H1 (cell line): ENCODE measurements around the gene RNASE13. TPM values are rescaled to one million over a fixed set of nuclear protein-coding genes. Genes with fewer than 3 reads are reported as not detected.

Experiments used
- EZH2 ChIP-seq: fragments of 200-600 bp; sonication (generic); IDR thresholded peaks from 2 replicates; pipeline ENCODE4 v1.7.1; 2012; ENCODE audit warnings: low read depth, mild to moderate bottlenecking, moderate library complexity, low read length, inconsistent platforms; ENCODE audit not compliant: severe bottlenecking
- SAP30 ChIP-seq: fragments of 300-600 bp; sonication (generic); IDR thresholded peaks from 2 replicates; pipeline ENCODE4 v1.7.1; 2012; ENCODE audit warnings: low read length, moderate library complexity, mild to moderate bottlenecking, inconsistent platforms; ENCODE audit not compliant: insufficient read depth, insufficient replicate concordance
- SIN3A ChIP-seq, 2 experiments: IDR thresholded peaks in 1 of 2; conservative IDR thresholded peaks in 1 of 2; 2 replicates each; pipeline ENCODE4 v1.6.1; 2011 to 2012; ENCODE audit warnings: low read length in 2 of 2, improper control_type of control experiment in 1 of 2, low read depth in 1 of 2, mild to moderate bottlenecking in 1 of 2
- SIX5 ChIP-seq: IDR thresholded peaks from 2 replicates; pipeline ENCODE4 v1.6.1; 2011; ENCODE audit warnings: mild to moderate bottlenecking, low read depth, low read length
- TEAD4 ChIP-seq: IDR thresholded peaks from 2 replicates; pipeline ENCODE4 v1.6.1; 2012; ENCODE audit warnings: low read depth, low read length, inconsistent platforms, mixed read lengths
- polyA plus RNA-seq, 7 experiments: library from polyadenylated mRNA; depleted of rRNA in 3 of 7; stranded (reverse) in 5 of 7; unstranded in 2 of 7; fragments of >200 nt in 5 of 7; fragments of 200-250 nt in 2 of 7; gene quantifications; 1 replicate in 5 of 7; 2 replicates in 1 of 7; 4 replicates in 1 of 7; pipeline versions ENCODE4 v1.2.1 to v1.2.3, GENCODE V29; 2011 to 2013; ENCODE audit warnings: missing spikeins in 2 of 7, mixed read lengths in 2 of 7
- total RNA-seq: library from RNA; stranded (reverse); fragmentation: NEBNext Ultra II Directional; extraction: Animal tissue kit (Norgen Biotek cat#: 25700); gene quantifications from 2 replicates; pipeline ENCODE4 v1.2.1, GENCODE V29; 2021
- TF ChIP-seq, protein P1 (sequence below): fragments of 300-600 bp; sonication (generic); IDR thresholded peaks from 2 replicates; pipeline ENCODE4 v1.7.1; 2012; ENCODE audit warnings: low read length, moderate library complexity, mild to moderate bottlenecking, inconsistent platforms; ENCODE audit not compliant: insufficient replicate concordance
- TF ChIP-seq, protein P2 (sequence below): IDR thresholded peaks from 2 replicates; pipeline ENCODE4 v1.6.1; 2012; ENCODE audit warnings: inconsistent platforms

Gene RNASE13
- total and polyA plus RNA-seq, 2 of the 8 experiments (the other 6 are each of a cell fraction or from before 2014, with no cell fraction given): not detected

DNA sequence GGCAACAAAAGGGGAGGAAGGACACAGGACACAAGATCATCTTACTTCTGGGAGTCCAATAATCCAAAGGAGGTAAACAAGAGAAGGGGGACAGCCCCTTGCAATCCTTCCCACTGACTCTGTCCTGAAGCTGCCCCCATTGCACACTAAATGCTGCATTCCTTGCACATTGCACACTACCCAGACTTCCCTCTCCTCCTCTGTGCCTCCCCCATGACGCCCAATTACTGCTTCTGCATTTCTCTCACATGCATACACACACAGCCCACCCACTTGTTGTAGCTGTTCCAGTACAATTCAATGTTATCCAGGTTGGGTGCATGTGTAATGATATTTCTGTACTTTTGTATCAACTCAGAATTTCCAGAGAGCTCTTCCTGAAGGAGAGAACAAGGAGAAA, 15.2 kb downstream of the RNASE13 start (continued):
- TF ChIP-seq, protein P1, sequence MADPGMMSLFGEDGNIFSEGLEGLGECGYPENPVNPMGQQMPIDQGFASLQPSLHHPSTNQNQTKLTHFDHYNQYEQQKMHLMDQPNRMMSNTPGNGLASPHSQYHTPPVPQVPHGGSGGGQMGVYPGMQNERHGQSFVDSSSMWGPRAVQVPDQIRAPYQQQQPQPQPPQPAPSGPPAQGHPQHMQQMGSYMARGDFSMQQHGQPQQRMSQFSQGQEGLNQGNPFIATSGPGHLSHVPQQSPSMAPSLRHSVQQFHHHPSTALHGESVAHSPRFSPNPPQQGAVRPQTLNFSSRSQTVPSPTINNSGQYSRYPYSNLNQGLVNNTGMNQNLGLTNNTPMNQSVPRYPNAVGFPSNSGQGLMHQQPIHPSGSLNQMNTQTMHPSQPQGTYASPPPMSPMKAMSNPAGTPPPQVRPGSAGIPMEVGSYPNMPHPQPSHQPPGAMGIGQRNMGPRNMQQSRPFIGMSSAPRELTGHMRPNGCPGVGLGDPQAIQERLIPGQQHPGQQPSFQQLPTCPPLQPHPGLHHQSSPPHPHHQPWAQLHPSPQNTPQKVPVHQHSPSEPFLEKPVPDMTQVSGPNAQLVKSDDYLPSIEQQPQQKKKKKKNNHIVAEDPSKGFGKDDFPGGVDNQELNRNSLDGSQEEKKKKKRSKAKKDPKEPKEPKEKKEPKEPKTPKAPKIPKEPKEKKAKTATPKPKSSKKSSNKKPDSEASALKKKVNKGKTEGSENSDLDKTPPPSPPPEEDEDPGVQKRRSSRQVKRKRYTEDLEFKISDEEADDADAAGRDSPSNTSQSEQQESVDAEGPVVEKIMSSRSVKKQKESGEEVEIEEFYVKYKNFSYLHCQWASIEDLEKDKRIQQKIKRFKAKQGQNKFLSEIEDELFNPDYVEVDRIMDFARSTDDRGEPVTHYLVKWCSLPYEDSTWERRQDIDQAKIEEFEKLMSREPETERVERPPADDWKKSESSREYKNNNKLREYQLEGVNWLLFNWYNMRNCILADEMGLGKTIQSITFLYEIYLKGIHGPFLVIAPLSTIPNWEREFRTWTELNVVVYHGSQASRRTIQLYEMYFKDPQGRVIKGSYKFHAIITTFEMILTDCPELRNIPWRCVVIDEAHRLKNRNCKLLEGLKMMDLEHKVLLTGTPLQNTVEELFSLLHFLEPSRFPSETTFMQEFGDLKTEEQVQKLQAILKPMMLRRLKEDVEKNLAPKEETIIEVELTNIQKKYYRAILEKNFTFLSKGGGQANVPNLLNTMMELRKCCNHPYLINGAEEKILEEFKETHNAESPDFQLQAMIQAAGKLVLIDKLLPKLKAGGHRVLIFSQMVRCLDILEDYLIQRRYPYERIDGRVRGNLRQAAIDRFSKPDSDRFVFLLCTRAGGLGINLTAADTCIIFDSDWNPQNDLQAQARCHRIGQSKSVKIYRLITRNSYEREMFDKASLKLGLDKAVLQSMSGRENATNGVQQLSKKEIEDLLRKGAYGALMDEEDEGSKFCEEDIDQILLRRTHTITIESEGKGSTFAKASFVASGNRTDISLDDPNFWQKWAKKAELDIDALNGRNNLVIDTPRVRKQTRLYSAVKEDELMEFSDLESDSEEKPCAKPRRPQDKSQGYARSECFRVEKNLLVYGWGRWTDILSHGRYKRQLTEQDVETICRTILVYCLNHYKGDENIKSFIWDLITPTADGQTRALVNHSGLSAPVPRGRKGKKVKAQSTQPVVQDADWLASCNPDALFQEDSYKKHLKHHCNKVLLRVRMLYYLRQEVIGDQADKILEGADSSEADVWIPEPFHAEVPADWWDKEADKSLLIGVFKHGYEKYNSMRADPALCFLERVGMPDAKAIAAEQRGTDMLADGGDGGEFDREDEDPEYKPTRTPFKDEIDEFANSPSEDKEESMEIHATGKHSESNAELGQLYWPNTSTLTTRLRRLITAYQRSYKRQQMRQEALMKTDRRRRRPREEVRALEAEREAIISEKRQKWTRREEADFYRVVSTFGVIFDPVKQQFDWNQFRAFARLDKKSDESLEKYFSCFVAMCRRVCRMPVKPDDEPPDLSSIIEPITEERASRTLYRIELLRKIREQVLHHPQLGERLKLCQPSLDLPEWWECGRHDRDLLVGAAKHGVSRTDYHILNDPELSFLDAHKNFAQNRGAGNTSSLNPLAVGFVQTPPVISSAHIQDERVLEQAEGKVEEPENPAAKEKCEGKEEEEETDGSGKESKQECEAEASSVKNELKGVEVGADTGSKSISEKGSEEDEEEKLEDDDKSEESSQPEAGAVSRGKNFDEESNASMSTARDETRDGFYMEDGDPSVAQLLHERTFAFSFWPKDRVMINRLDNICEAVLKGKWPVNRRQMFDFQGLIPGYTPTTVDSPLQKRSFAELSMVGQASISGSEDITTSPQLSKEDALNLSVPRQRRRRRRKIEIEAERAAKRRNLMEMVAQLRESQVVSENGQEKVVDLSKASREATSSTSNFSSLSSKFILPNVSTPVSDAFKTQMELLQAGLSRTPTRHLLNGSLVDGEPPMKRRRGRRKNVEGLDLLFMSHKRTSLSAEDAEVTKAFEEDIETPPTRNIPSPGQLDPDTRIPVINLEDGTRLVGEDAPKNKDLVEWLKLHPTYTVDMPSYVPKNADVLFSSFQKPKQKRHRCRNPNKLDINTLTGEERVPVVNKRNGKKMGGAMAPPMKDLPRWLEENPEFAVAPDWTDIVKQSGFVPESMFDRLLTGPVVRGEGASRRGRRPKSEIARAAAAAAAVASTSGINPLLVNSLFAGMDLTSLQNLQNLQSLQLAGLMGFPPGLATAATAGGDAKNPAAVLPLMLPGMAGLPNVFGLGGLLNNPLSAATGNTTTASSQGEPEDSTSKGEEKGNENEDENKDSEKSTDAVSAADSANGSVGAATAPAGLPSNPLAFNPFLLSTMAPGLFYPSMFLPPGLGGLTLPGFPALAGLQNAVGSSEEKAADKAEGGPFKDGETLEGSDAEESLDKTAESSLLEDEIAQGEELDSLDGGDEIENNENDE: no peak
- TF ChIP-seq, protein P2, sequence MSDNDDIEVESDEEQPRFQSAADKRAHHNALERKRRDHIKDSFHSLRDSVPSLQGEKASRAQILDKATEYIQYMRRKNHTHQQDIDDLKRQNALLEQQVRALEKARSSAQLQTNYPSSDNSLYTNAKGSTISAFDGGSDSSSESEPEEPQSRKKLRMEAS: no peak
- TF ChIP-seq TEAD4 (no peak), SIN3A (conservative IDR thresholded peaks at IDR 0.05 in 1 of 2, IDR thresholded peaks at IDR 0.05 in 1 of 2; ENCODE audit: low read depth in 1 of 2, low read length in 2 of 2) (no peak), SAP30 (no peak), EZH2 (no peak), SIX5 (no peak)
